ENCODE results near the gene TAS2R19.
A peak's percentile ranks its signal among the peaks of the same experiment; 100 is the strongest.
"Not testable (repeated sequence)": the region's sequence is repeated elsewhere in the genome, so short reads cannot be mapped to it uniquely, and the experiment has no call there.

The TAS2R19 gene, protein sequence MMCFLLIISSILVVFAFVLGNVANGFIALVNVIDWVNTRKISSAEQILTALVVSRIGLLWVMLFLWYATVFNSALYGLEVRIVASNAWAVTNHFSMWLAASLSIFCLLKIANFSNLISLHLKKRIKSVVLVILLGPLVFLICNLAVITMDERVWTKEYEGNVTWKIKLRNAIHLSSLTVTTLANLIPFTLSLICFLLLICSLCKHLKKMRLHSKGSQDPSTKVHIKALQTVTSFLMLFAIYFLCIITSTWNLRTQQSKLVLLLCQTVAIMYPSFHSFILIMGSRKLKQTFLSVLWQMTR

DNA sequence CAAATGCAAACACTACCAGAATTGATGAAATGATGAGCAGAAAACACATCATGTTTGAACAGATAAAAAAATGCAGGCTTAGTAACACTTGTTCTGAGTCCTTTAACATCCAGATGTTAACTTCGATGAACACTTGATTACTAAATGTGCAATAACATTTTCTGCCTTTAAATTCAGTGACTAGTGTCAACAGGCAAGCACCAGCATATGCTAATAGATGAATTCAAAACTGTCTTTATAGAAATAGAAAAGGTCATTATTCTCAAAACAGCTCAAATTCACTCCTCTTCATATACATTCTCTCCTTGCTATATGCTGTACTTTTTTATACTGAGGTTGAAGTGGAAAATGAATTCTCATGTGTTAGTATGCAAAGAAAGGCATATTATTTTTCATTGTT is at the start of gene TAS2R19:
Gene TAS2R19 (minus strand): TSS at position 101 of the 400 bp plus-strand sequence. CDS start 49 bp downstream, at position 52.
- DNase-seq: no peak

DNA sequence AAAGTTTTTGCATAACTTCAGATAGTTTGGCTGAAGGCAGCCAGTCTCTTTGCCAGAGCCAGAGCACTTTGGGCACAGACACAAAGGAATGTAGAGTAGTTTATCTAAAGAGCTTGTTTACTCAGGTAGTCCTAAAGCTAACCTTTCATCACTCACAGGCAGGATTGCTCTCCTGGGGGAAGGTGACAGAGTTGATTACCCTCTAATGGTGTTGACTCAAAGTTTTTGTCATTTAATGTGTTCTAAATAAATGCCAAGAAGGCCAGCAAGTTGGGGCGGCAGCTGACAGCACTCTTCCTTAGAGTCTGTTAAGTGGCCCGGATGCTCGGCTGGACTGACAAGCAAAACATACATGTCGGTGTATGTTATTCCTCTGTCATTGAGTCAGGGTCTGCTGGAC is 49.0 kb upstream of the TAS2R19 start:
- DNase-seq: no peak

DNA sequence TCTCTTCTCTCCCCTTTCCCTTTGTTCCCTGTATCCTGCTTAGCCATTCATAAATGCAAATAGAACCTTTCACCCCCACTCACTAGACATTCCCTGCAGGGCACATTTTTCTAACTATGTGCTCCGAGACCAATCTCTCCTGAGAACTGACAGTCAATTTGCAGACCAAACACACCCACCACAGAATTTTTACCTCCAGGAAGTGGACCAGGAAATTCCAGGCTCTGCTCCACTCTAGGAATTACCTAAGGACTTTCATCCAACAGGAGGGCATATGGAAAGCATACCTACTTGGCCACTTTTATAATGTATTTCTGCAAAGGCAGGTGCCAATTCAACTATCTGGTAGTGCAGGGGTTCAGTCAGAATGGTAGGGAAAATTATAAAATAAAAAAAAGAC is 48.6 kb upstream of the TAS2R19 start:
- DNase-seq: no peak

DNA sequence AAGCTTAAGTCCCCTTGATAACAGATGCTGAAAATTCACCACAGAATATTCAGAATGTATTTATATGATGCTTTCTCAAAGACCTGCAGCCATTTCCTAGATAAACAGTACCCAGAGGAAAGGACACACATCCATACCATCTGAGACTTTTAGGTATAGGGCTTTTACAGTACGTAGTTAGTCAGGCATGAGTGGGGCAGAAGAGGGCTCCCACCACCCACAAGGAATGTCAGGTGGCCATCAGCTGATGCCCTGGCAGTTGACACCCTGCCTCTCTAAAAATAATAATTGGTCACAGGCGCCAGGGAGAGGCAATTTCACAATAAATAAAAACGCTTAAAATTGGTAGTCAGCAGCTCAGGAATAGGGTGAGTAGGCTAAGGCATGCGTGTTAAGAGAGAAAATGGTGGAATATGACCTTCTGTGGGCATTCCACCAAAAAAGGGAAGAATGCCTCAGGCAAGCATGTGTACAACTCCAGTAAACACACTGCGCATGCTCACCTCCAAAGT is 47.5 kb upstream of the TAS2R19 start:
- no peak for DNase-seq

DNA sequence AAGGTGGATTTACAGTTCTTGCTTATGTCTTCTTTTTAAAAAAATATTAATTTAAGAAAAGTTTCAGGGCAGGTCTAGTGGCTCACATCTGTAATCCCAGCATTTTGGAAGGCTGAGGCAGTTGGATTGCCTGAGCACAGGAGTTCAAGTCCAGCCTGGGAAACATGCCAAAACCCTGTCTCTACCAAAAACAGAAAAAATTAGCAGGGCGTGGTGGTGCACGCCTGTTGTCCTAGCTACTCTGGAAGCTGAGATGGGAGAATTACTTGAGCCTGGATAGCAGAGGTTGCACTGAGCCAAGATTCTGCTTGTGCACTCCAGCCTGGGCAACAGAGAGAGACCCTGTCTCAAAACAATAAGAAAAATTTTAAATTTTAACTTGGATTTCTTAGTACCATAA is 45.1 kb upstream of the TAS2R19 start:
- DNase-seq: no peak

DNA sequence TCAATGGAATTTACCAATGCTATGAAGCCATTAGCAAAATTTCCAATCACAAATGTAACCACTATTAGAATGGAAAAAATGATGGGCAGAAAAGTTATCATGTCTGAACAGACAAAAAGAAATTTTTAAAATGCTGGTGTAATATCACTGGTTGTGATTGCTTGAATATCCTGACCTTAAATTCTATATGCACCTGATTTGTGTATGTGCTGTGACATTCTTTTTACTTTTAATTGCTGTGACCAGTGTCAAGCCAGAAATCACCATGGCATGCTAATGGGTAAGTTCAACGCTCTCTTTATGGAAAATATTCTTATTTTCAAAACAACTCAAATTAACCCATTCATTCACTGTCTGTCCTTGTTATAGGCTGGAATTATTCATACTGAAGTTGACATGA is 39.8 kb upstream of the TAS2R19 start, which contains the start of gene TAS2R46:
Gene TAS2R46 (minus strand): TSS at position 101 of the 400 bp plus-strand sequence. CDS start 0 bp downstream, at position 101.
- DNase-seq: not testable (repeated sequence)

DNA sequence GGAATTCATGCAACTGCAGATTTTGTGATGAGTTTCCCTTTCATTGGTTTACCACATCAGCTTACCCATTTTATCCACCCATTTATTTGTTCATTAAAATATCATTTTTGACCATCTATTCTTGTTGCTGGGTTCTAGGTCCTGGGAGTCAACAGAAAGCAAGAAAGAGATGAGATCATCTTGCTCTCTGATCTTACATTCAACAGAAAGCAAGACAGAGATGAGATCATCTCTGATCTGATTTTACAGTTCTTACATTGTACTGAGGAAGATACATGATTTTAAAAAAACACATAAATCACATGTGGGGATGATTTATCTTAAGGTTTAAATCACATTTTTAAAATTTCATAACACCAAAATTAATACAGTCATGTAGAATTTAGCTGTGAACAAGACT is 37.4 kb upstream of the TAS2R19 start:
- DNase-seq: no peak

DNA sequence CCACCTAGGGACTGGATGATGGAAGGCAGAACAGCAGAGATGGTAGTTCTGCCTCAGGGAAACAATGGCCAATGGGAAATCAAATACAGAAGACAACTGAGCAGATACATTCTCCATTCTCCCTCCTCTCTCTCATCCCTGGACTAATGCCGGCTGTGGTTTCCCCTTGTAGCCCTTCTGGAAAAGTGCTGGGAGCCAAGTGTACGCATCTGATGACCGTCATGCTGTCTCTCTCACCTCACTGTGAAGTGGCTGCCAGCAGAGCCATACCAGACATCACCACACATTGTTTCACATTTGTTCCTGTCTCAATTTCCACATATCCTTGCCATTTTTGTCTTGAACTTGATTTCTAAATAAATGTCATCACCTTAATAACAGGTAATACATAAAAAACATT is 36.6 kb upstream of the TAS2R19 start:
- DNase-seq: no peak

DNA sequence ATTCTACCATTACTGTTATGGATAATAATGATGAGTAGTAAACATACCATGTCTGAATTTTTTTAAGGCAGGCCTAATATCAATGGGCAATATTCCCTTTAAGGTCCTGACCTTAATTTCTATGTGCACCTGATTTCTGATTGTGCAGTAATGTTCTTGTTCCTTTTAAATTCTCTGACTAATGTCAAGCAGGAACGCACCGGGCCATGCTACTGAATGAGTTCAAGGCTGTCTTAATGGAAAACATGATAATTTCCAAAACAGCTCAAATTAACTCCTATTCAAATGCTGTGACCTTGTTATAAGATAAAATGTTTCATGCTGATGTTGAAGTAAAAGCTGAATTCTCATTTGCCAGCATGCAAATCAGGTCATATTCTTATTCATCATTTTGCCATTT is 32.9 kb upstream of the TAS2R19 start:
- no peak for DNase-seq

DNA sequence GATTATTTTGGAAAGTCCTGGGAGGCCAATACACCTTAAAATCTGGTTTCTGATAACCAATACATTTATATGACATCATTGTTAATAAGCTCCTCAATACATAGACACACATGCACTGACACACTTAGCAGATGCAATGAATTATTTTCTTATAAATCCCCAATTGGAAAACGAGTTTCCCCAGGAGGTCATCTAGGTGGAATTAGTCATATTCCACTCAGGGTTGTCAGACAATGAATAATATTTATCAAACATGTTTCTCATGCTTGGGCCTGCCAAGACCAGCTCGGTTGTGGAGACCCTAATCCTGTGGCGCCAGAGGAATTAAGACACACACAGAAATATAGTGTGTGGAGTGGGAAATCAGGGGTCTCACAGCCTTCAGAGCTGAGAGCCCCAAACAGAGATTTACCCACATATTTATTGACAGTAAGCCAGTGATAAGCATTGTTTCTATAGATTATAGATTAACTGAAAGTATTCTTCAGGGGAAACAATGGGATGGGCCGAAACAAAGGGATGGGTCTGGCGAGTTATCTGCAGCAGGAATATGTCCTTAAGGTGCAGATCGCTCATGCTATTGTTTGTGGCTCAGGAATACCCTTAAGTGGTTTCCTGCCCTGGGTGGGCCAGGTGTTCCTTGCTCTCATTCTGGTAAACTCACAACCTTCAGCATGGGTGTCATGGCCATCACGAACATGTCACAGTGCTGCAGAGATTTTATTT is 27.5 kb upstream of the TAS2R19 start:
- not testable (repeated sequence) for DNase-seq

DNA sequence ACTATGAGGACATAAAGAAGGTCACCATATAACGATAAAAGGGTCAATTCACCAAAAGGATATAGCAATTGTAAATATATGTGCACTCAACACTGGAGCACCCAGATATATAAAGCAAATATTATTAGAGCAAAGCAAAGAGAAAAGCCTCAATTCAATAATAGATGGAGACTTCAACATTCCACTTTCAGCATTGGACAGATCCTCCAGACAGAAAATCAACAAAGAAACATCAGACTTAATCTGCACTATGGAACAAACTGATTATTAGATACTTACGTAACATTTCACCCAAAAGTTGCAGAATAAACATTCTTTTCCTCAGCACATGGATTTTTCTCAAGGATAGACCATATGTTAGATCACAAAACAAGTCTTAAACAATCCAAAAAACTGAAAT is 18.9 kb upstream of the TAS2R19 start:
- DNase-seq: not testable (repeated sequence)

DNA sequence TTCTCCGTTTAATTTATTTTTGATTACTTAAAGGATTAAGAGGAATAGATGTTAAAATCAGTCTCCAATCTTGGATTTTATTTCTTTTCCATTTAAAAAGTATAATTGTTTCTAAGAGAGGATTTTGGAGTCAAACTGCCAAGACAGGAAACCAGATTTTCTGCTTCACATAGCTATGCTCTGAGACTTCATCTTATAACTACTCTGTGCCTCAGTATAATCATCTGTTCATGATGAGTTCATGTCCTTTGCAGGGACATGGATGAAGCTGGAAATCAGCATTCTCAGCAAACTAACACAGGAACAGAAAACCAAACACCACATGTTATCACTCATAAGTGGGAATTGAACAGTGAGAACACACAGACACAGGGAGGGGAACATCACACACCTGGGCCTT is 17.7 kb upstream of the TAS2R19 start:
- DNase-seq: no peak

DNA sequence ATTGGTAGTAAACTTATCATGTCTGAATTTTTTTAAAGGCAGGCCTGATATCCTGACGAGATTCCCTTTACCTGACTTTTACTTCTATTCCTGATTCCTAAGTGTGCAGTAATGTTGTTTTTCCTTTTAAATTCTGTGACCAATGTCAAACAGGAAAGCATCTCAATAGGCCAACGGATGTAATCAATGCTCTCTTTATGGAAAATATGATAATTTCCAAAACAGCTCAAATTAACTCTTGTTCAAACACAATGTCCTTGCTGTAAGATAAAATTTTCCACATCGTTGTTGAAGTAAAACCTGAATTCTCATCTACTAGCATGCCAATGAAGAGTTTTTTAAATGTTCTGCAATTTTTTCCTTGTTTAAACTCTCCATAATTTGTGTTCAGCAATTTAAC is 16.8 kb upstream of the TAS2R19 start:
- DNase-seq: no peak

DNA sequence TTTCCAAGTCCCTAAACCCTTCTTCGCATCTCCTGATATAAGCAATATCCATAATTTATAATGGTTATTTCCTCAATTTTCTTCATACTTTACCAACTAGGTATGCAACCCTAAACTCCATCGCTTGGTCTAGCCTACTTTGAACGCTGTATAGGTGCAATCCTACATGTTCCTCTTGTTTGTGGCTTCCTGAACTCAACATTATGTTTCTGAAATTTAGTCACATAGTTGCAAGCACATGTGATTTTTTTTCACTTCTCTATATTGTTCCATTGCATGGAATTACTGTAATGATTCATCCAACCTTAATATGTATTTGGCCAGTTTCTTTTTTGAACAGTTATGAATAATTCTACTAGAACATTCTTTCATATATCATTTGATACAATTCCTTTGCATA is 11.5 kb upstream of the TAS2R19 start:
- DNase-seq: not testable (repeated sequence)

DNA sequence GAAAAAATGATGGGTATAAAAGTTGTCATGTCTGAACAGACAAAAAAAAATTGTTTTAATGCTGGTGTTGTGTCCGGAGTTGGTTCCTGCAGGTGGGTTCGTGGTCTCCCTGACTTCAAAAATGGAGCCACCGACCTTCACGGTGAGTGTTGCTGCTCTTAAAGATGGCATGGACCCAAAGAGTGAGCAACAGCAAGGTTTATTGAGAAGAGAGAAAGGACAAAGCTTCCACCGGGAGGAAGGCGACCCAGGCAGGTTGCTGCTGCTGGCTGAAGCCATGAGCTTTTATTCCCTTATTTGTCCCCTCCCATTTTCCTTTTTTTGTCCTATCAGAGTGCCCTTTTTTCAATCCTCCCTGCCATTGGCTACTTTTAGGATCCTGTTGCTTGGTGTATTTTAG is 8.9 kb upstream of the TAS2R19 start, which contains the start of gene TAS2R31:
Gene TAS2R31 (minus strand): TSS at position 101 of the 400 bp plus-strand sequence. CDS start 72 bp downstream, at position 29.
- no peak for DNase-seq

DNA sequence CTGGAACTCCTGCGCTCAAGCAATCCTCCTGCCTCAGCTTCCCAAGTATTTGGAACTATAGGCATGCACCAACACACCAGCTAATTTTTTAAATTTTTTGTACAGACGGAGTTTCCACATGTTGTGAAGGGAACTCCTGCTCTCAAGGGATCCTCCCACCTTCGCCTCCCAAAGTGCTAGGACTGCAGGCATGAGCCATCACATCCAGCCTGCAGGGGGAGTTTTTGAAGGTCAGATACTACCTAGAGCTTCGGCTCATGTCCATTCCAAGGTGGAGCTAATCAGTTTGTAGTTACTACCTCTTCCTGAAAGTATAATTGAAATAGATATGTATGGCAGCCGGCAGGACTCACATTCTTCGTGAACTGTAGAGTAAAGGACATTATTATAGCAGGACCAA is 3.7 kb upstream of the TAS2R19 start:
- DNase-seq: no peak

DNA sequence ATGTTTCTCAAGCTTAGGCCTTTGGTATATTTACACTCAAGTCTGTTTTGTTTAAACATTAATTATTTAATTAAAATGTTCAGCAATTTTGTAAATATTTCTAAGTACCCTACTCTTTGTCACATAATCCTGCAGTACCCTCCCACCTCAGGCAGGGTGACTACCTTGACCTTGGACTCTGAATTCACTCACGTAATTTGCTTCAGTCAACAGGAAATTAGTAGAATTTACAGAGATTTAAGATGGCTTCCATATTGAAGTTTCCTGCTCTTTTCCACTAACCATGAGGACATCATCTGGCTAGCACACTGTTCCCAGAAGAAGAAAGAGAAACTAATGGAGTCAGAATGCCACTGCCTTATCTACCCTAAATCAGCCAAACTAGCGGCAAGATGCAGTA is 967 bp upstream of the TAS2R19 start:
- peak; percentile 33 for DNase-seq

DNA sequence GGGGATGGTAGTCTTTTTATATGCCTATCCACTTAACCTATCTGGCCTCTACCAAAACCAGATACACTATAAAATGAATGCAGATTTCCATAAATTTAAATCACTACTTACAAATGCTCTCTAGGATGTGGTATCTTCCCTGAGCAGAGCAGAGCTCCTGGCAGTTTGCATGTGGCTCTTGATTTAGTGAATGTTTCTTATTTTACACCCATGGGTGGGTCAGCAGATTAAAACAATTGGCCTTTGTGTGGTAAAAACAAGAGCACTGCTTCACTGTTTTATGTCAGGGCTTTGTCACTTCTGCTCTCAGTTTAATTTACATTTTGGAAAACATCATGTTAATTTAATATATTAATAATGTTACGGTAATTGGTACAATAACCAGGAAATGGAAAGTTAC is 5.5 kb downstream of the TAS2R19 start:
- DNase-seq: peak; percentile 49

DNA sequence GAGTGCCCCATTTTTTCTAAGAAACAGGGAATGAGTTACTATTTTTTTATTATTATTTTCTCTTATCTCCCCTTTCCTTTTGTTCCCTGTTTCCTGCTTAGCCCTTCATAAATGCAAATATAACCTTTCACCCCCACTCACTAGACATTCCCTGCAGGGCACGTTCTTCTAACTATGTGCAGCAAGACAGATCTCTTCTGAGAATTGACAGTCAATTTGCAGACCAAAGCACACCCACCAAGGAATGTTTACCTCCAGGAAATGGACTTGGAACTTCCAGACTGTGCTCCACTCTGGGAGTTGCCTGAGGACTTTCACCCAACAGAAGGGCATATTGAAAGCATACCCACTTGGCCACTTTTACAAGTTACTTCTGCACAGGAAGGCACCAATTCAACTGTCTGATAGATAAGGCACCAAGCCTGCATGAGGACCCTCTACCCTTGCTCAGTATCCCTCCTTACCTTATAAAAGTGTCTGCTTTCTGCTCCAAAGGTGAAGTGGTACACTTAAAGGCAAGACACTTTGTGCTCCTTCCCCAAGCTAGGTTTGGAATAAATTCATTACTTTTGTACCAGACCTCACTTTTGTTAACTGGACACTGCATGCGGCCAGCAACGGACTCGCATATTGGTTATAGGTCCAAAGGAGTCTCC is 6.5 kb downstream of the TAS2R19 start:
- DNase-seq: no peak

DNA sequence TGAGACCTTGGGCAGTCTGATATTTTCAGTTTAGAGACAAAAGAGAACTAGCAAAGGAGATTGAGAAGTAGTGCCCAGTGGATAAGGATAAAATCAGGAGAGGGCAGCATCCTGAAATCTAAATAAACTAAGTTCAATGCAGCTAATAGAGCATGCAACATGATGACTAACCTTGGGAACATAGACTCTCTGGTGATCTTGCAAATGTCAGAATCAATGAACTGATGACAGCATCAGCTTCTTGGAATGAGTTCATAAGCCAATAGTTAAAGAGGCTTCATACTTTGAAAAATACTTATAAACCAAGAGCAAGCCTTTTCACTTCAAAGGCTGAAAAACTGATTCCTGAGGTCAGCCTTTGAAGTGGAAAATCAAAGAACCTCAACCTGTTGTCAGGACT is 8.2 kb downstream of the TAS2R19 start:
- no peak for DNase-seq

DNA sequence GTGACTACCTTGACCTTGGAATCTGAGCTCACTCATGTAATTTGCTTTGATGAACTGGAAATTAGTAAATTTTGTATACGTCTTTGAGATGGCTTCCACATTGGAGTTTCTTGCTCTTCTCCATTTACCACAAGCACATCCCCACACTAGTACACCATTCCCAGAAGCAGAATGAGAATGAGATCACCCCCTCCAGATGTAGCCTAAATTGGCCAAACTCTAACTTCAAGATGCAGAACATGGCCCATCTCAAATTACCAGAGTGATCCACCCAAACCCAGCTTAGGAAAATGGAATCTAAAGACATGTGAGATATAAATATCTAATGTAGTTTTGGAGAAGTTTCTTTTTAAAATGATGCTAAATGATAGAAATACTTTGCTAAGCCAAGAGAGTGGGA is 14.8 kb downstream of the TAS2R19 start:
- DNase-seq: no peak

DNA sequence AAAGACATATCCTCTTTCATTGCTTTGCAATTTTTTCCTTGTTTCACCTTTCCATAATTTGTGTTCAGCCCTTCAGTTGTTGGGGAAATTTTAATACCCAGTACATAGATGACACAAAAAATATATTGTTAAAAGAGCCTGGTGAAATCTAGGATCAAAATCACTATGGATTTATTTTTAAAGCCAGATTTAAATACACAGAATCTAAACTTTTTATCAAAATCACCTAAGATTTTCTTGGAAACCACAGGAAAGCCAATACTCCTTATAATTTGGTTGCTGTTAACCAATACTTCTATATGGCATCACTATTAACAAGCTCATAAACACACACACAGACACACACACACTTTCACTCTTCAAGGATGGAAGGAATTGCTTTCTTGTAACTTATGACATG is 24.2 kb downstream of the TAS2R19 start, which contains the start of gene TAS2R20:
Gene TAS2R20 (minus strand): TSS at position 101 of the 400 bp plus-strand sequence. CDS start 429 bp downstream, outside the sequence.
- no peak for DNase-seq

DNA sequence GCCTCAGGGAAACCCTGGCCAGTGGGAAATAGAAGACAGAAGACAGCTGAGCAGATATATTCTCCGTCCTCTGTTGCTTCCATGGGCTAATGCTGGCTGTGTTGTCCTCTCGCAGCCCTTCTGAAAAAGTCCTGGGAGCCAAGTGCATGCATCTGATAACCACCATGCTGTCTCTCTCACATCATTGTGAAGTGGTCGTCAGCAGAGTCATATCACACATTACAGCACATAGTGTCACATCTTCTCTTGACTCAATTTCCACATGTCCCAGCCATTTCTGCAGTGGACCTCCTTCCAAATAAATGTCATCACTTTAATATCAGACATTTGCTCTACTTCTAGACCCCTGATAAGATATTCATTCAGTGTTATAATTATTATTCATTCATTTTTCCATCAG is 28.1 kb downstream of the TAS2R19 start:
- DNase-seq: no peak

Data from NCI-H1048 (cell line).